ENCODE measurements around the gene LRCH4. TPM values are rescaled to one million over a fixed set of nuclear protein-coding genes. Genes with fewer than 3 reads are reported as not detected.

The LRCH4 gene
- polyA plus RNA-seq, 3 donors, result 28.7 to 56.4 (median 46.5) TPM

DNA sequence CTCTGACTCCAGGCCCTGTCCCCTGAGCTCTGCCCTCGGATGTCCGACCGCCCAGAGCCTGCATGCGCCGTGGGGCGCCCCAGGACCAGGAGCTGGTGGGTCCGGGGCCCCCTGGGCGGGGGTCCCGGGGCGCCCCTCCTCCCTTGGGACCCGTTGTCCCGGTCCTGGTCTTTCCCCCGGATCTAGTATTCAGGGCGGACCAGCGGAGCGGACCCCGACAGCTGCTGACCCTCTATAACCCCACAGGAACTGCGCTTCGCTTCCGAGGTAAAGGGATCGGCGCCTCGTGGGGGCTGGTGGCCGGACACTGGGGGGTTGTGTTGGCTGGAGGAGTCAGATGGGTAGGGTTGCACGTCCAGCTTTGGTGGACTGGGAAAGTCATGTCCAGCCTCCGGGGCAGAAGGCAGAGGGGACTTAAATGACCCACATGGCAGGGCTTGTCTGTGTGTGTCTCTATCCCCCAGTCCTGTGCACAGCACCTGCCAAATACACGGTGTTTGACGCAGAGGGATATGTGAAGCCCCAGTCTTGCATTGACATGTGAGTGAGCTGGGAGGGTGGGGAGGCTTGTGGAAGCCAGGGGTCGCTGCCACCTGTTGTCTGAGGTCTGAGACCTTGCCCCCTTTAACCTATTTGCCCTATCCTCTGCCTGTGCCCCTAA lies 26.9 kb upstream of the LRCH4 start:
- DNase-seq (ENCODE audit: extremely low read depth in 1 of 11, low read depth in 9 of 11, low spot score in 4 of 11), result no peak

- peak; percentile 98 to 100 (median 100) for DNase-seq (ENCODE audit: extremely low read depth in 1 of 11, low read depth in 9 of 11, low spot score in 4 of 11)
Observed at GRCh38 chr7:100611983-100612729, 26.2 kb upstream of the LRCH4 start, which contains the start of gene MOSPD3. TSS of gene MOSPD3 (plus strand) at chr7:100612540. CDS start at chr7:100612792, 252 bp downstream.

DNA sequence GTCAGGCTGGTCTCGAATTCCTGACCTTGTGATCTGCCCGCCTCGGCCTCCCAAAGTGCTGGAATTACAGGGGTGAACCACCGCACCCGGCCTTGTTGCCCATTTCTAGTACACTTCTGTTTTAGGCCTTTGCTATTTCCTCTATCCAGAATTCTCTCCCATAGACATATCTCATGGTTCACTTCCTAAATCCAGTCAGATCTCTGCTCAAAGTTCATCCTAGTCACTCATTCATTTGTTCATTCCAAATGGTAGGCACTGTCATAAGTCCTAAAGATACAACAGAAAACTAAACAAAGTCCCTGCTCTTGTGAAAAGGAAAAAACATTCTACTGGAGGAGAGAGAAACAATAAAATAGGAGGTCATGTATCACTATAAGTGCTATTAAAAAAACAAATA lies 24.0 kb upstream of the LRCH4 start:
- DNase-seq (ENCODE audit: extremely low read depth in 1 of 11, low read depth in 9 of 11, low spot score in 4 of 11), result no peak

GRCh38 chr7:100607111-100607510 lies 21.2 kb upstream of the LRCH4 start:
- DNase-seq (ENCODE audit: extremely low read depth in 1 of 11, low read depth in 9 of 11, low spot score in 4 of 11), result no peak

- DNase-seq (ENCODE audit: extremely low read depth in 1 of 11, low read depth in 9 of 11, low spot score in 4 of 11), result no peak
Observed at GRCh38 chr7:100606313-100606712, 20.4 kb upstream of the LRCH4 start.

GRCh38 chr7:100604976-100605911 lies 19.3 kb upstream of the LRCH4 start:
- DNase-seq (ENCODE audit: extremely low read depth in 1 of 11, low read depth in 9 of 11, low spot score in 4 of 11), result no peak

- DNase-seq (ENCODE audit: extremely low read depth in 1 of 11, low read depth in 9 of 11, low spot score in 4 of 11), result no peak
Observed at GRCh38 chr7:100604028-100604975, 18.4 kb upstream of the LRCH4 start.

- DNase-seq (ENCODE audit: extremely low read depth in 1 of 11, low read depth in 9 of 11, low spot score in 4 of 11), result no peak
Observed at GRCh38 chr7:100603726-100604027, 17.7 kb upstream of the LRCH4 start.

GRCh38 chr7:100602889-100603725 lies 17.2 kb upstream of the LRCH4 start:
- peak in 2 of 11 donors; percentile 71 to 77 for DNase-seq (ENCODE audit: extremely low read depth in 1 of 11, low read depth in 9 of 11, low spot score in 4 of 11)

DNA sequence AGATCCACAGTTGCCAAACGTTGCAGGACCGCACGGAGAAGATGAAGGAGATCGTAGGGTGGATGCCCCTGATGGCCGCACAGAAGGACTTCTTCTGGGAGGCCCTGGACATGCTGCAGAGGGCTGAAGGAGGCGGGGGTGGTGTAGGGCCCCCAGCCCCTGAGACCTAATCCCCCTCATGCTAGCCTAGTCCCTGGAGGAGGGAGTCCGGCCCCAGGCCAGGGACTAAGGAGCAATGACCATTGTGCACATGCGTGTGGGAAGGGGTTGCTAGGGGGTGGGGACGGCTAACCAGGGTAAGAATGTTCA lies 14.8 kb upstream of the LRCH4 start:
- DNase-seq (ENCODE audit: extremely low read depth in 1 of 11, low read depth in 9 of 11, low spot score in 4 of 11), result no peak

DNA sequence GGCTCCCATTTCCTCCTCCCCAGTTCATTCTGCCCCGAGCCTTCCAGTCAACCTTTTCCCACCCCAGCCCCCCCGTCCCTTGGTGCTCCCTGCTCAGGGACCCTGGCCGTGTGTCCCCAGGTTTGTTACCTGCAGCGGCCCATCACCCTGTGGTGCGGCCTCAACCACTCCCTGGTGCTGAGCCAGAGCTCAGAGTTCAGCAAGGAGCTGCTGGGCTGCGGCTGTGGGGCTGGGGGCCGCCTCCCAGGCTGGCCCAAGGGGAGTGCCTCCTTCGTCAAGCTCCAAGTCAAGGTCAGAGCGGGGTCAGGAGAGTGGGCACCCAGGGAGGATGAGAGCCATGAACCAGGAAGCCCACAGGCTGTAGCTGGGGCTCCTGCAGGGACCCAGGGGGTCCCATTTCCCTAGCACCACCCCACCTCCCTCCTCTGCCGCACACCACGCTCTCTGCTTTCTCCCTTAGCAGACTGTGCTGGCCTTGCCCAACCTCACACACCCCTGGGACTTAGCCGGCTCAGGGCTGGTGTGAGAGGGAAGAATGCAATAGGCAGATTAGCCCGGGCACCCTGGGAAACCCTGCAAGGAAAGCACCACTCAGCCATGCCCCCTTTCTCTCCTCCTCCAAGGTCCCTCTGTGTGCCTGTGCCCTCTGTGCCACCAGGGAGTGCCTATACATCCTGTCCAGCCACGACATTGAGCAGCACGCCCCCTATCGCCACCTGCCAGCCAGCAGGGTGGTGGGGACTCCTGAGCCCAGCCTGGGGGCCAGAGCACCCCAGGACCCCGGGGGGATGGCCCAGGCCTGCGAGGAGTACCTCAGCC lies 14.2 kb upstream of the LRCH4 start:
- no peak for DNase-seq (ENCODE audit: extremely low read depth in 1 of 11, low read depth in 9 of 11, low spot score in 4 of 11)

- DNase-seq (ENCODE audit: extremely low read depth in 1 of 11, low read depth in 9 of 11, low spot score in 4 of 11), result no peak
Observed at GRCh38 chr7:100598425-100598824, 12.5 kb upstream of the LRCH4 start.

GRCh38 chr7:100595188-100595587 lies 9.3 kb upstream of the LRCH4 start:
- DNase-seq (ENCODE audit: extremely low read depth in 1 of 11, low read depth in 9 of 11, low spot score in 4 of 11), result no peak

DNA sequence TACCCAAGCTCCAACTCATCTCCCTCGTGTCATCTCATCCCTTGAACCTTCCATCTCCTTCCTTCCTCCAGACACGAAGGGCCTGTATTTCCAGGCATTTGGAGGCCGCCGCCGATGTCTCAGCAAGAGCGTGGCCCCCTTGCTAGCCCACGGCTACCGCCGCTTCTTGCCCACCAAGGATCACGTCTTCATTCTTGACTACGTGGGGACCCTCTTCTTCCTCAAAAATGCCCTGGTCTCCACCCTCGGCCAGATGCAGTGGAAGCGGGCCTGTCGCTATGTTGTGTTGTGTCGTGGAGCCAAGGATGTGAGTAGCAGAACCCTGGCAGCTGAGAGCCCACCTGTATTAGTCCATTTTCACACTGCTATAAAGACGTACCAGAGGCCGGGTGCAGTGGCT lies 5.7 kb upstream of the LRCH4 start:
- DNase-seq (ENCODE audit: extremely low read depth in 1 of 11, low read depth in 9 of 11, low spot score in 4 of 11), result no peak

GRCh38 chr7:100590077-100590737 lies 4.3 kb upstream of the LRCH4 start:
- no peak for DNase-seq (ENCODE audit: extremely low read depth in 1 of 11, low read depth in 9 of 11, low spot score in 4 of 11)

GRCh38 chr7:100589341-100589947 lies 3.5 kb upstream of the LRCH4 start:
- no peak for DNase-seq (ENCODE audit: extremely low read depth in 1 of 11, low read depth in 9 of 11, low spot score in 4 of 11)

Data from renal cortex interstitium (tissue), 11 donors.